Left lung (tissue), 10 donors: ENCODE data around the gene PINLYP. TPM values are rescaled to one million over a fixed set of nuclear protein-coding genes. Genes with fewer than 3 reads are reported as not detected.
A peak's percentile ranks its signal among the peaks of the same experiment; 100 is the strongest.
"Not testable (repeated sequence)": the region's sequence is repeated elsewhere in the genome, so short reads cannot be mapped to it uniquely, and the experiment has no call there.

Source experiments
- ATAC-seq: fragments of 200-7000 bp; cut with Tn5 transposase; one replicate; pipeline ENCODE4 v1.9.1; 2020; ENCODE audit warnings: moderate library complexity
- DNase-seq, 4 donors: peaks; one replicate each; pipeline ENCODE4 v3.0.0-alpha.2; 2013 to 2020
- H3K27ac ChIP-seq, 2 donors: fragments of 200-600 bp; sonication (generic) in 1 of 2; one replicate each; pipeline versions ENCODE4 v1.5.0 to v1.8.0; 2020 to 2021
- H3K27me3 ChIP-seq, 2 donors: fragments of 200-600 bp; sonication (generic) in 1 of 2; one replicate each; pipeline versions ENCODE4 v1.5.0 to v1.8.0; 2020 to 2021
- H3K36me3 ChIP-seq, 2 donors: fragments of 200-600 bp; sonication (generic) in 1 of 2; one replicate each; pipeline versions ENCODE4 v1.5.0 to v1.8.0; 2020 to 2021
- H3K4me1 ChIP-seq, 2 donors: fragments of 200-600 bp; one replicate each; pipeline ENCODE4 v1.8.0; 2021
- H3K4me3 ChIP-seq, 2 donors: fragments of 200-600 bp; sonication (generic) in 1 of 2; one replicate each; pipeline versions ENCODE4 v1.5.0 to v1.8.0; 2020 to 2021; ENCODE audit warnings: mild to moderate bottlenecking in 1 of 2
- H3K9me3 ChIP-seq, 2 donors: fragments of 200-600 bp; sonication (generic) in 1 of 2; one replicate each; pipeline versions ENCODE4 v1.5.0 to v1.8.0; 2020 to 2021
- intact Hi-C, 2 donors: fragments of 100-400 bp; cut with DNase I; formaldehyde crosslinking; loops; one replicate each; pipeline versions ENCODE4 v1.11.2 to v1.14.2; 2022
- polyA plus RNA-seq, 6 donors: library from polyadenylated mRNA; unstranded; fragments of 120-200 nt; gene quantifications; one replicate each; pipeline ENCODE4 v1.2.1, GENCODE V29; 2013; ENCODE audit not compliant: insufficient read length in 6 of 6
- total RNA-seq, 2 donors: library from RNA; stranded (reverse); fragmentation: NEBNext Ultra II Directional; extraction: Animal tissue kit (Norgen Biotek cat#: 25700); gene quantifications; one replicate each; pipeline ENCODE4 v1.2.1, GENCODE V29; 2021
- TF ChIP-seq, protein P1 (sequence below), 2 donors: fragments of 200-600 bp; sonication (generic) in 1 of 2; IDR thresholded peaks; one replicate each; pipeline versions ENCODE4 v1.5.0 to v1.8.0; 2021; ENCODE audit warnings: antibody characterized with exemption in 2 of 2
- donor health status: DM: no; HTN: yes; CAD: no.
- donor health status: DM: no; HTN: no; CAD: no.

PINLYP gene
- total and polyA plus RNA-seq, 8 donors, result 6.2 to 21.2 (median 17.0) TPM

DNA sequence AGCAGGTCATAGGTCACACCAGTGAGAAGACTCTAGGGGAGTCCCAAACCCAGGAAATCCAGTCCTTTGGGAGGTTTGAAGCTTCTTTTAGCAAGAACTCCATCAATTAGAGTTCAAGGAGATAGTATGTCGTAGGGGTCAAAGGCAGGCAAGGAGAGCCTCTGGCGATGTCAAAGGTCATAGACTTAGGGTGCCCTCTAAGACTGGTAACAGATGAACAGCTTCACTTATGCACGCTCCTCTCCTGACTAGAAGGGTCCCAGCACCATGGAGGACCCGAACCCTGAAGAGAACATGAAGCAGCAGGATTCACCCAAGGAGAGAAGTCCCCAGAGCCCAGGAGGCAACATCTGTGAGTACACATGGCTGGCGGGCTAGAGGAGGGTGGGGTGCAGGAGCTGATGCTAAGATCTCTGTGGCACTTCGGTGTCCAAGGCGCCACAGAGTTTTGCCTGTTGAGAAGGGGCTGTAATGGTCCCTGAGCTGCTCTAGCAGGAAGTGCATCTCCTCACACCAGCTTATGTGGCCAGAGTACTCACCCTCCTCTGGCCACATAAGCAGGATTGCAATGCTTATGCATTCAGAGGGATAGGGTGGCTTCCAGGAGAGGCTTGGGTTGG lies 21.4 kb downstream of the PINLYP start:
- Histone ChIP-seq H3K9me3 (no peaks in the 10 kb centered on the region), H3K36me3 (peaks cover 0 to 57% of the 10 kb centered on the region in 2 donors), H3K27ac (peak overlapping the region; percentile 96 to 97), H3K4me3 (peak overlapping the region; percentile 63 to 82), H3K27me3 (no peaks in the 10 kb centered on the region), H3K4me1 (peaks cover 16 to 44% of the 10 kb centered on the region in 2 donors)
- ATAC-seq (no peak), DNase-seq (no peak)
- TF ChIP-seq, protein P1, sequence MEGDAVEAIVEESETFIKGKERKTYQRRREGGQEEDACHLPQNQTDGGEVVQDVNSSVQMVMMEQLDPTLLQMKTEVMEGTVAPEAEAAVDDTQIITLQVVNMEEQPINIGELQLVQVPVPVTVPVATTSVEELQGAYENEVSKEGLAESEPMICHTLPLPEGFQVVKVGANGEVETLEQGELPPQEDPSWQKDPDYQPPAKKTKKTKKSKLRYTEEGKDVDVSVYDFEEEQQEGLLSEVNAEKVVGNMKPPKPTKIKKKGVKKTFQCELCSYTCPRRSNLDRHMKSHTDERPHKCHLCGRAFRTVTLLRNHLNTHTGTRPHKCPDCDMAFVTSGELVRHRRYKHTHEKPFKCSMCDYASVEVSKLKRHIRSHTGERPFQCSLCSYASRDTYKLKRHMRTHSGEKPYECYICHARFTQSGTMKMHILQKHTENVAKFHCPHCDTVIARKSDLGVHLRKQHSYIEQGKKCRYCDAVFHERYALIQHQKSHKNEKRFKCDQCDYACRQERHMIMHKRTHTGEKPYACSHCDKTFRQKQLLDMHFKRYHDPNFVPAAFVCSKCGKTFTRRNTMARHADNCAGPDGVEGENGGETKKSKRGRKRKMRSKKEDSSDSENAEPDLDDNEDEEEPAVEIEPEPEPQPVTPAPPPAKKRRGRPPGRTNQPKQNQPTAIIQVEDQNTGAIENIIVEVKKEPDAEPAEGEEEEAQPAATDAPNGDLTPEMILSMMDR (IDR thresholded peaks at IDR 0.05), result no peak
- intact Hi-C loops, result no loop called here

DNA sequence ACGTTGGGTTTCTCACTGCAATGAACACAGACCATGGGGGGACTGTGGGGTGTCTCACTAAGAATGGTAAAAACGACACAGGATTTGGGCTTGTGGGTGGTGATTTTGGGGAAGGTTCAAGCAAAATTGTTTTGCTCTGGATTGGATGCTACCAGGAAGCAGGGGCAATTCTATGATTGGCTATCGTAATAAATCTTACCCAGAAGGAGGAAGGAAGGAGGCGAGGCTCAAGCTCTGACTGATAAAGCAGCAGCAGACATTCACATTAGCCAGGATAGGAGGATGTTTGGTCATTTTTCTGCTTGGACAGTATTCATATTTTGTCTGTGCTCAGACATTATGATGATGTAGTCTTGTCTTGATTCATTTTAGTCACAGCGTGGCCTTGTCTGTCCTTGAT lies 22.3 kb downstream of the PINLYP start:
- Histone ChIP-seq H3K4me3 (peak overlapping the region in 1 of 2 donors; percentile 82), H3K9me3 (no peaks in the 10 kb centered on the region), H3K36me3 (peaks cover 0 to 52% of the 10 kb centered on the region in 2 donors), H3K27ac (no peak overlapping the region), H3K27me3 (no peaks in the 10 kb centered on the region), H3K4me1 (peaks cover 16 to 44% of the 10 kb centered on the region in 2 donors)
- TF ChIP-seq, protein P1 (IDR thresholded peaks at IDR 0.05), result no peak
- ATAC-seq (no peak), DNase-seq (no peak)
- intact Hi-C loops, result no loop called here

DNA sequence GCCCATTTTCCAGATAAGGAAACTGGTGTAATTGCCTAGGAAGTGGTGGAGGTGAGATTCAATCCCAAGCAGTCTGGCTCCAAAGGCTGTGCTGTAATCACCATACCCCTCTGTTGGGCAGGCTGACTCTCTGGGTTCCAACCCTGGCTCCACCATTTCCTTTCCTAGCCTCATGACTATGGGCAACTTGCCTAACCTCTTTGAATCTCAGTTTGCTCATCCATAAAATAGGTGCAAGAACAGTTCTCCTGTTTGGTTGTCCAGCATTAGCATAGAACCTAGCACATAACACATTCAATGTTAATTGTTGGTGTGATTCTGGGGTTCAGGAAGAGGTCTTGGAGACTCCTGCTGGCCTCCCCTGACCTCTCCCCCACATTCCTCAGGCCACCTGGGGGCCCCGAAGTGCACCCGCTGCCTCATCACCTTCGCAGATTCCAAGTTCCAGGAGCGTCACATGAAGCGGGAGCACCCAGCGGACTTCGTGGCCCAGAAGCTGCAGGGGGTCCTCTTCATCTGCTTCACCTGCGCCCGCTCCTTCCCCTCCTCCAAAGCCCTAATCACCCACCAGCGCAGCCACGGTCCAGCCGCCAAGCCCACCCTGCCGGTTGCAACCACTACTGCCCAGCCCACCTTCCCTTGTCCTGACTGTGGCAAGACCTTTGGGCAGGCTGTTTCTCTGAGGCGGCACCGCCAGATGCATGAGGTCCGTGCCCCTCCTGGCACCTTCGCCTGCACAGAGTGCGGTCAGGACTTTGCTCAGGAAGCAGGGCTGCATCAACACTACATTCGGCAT lies 23.0 kb downstream of the PINLYP start:
- DNase-seq (no peak), ATAC-seq (no peak)
- TF ChIP-seq, protein P1 (IDR thresholded peaks at IDR 0.05), result no peak
- intact Hi-C loops, result no loop called here
- no peak overlapping the region for H3K4me3 ChIP-seq
- H3K9me3 ChIP-seq, result no peaks in the 10 kb centered on the region
- H3K27ac ChIP-seq, result no peak overlapping the region
- H3K36me3 ChIP-seq, result peaks cover 0 to 44% of the 10 kb centered on the region in 2 donors
- H3K27me3 ChIP-seq, result no peaks in the 10 kb centered on the region
- peaks cover 16 to 41% of the 10 kb centered on the region in 2 donors for H3K4me1 ChIP-seq

DNA sequence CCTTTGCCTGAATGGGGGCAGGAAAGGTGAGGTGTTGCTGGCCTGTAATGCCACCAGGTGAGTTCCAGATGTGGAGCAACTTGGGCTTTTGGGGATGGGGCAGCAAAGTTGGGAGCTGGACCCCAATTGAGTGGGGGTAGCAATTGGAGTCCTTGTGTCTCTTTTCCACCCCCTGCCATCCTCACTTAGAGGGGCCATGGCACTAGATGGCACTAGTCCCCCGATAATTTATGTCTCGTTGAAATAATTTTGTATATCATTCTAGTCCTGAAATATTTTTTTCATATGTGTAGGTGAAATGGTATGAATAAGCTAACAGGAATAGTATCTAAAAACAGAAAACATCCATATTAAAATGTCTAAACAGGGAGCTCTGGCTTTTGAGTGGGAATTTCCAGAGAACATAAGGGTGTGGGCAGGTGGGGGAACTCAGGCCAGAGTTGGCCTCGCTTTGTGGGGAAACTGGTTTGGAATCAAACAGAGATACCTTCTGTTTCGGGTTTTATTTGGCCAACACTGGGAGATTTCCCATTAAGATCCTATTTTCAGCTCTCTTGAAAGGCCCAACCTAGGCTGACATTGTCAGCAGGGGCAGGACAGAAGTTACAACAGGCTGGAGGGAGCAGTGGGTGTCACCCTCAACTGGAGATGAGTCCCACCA lies 24.2 kb downstream of the PINLYP start:
- no peak for ATAC-seq
- Histone ChIP-seq H3K27me3 (no peaks in the 10 kb centered on the region), H3K9me3 (no peaks in the 10 kb centered on the region), H3K4me1 (peaks cover 7 to 29% of the 10 kb centered on the region in 2 donors), H3K4me3 (no peak overlapping the region), H3K36me3 (peaks cover 0 to 40% of the 10 kb centered on the region in 2 donors), H3K27ac (no peak overlapping the region)
- DNase-seq, result no peak
- TF ChIP-seq, protein P1 (IDR thresholded peaks at IDR 0.05), result no peak
- intact Hi-C loops, result no loop called here

DNA sequence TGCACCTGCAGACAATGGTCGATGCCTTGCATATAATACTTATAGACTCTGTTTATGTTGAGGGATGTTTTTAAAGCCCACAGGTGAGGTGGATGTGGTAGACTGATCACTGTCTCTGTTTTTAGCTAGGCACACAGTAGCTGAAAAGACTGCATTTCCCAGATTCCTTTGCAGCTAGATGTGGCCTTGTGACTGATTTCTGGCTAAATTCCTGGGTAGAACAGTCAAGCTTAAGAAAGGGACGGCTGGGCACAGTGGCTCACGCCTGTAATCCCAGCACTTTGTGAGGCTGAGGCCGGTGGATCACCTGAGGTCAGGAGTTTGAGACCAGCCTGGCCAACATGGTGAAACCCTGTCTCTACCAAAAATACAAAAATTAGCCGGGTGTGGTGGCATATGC lies 24.7 kb downstream of the PINLYP start:
- H3K9me3 ChIP-seq, H3K27me3 ChIP-seq, H3K27ac ChIP-seq, DNase-seq, H3K4me3 ChIP-seq, ATAC-seq, intact Hi-C loops: not testable (repeated sequence)
- Histone ChIP-seq H3K4me1 (peaks cover 7 to 24% of the 10 kb centered on the region in 2 donors), H3K36me3 (peaks cover 0 to 40% of the 10 kb centered on the region in 2 donors)
